BJ (cell line): ENCODE data around the gene ROBO3. TPM values are rescaled to one million over a fixed set of nuclear protein-coding genes. Genes with fewer than 3 reads are reported as not detected.

Source experiments
- CTCF ChIA-PET: fragments of 350-600 bp; formaldehyde crosslinking; extraction: SDS; loops from one replicate; lab custom pipeline; 2021; ENCODE audit warnings: antibody characterized with exemption, inconsistent platforms; lab: Yijun Ruan, JAX
- POLR2A ChIA-PET: fragments of 300-600 bp; sonication (Branson Sonifier 250); formaldehyde crosslinking; extraction: SDS; loops from one replicate; lab custom pipeline; 2021; ENCODE audit warnings: antibody characterized with exemption; lab: Charles Lee
- DNase-seq: peaks from one replicate; pipeline ENCODE4 v3.0.0-alpha.2; 2011; ENCODE audit warnings: low read depth
- H3K27me3 ChIP-seq: 2 replicates; pipeline ENCODE4 v1.6.0; 2011; ENCODE audit warnings: low read length; ENCODE audit not compliant: control insufficient read depth, insufficient read depth
- H3K36me3 ChIP-seq: 2 replicates; pipeline ENCODE4 v1.5.1; 2011; ENCODE audit warnings: low read length; ENCODE audit not compliant: control insufficient read depth, insufficient read depth
- H3K4me3 ChIP-seq: 2 replicates; pipeline ENCODE4 v1.5.1; 2011; ENCODE audit warnings: low read depth, mild to moderate bottlenecking, control low read depth, low read length
- polyA plus RNA-seq: library from polyadenylated mRNA; depleted of rRNA; stranded (reverse); fragments of >200 nt; gene quantifications from 2 replicates; pipeline ENCODE4 v1.2.3, GENCODE V29; 2011; rRNA removed
- TF ChIP-seq, protein P1 (sequence below): IDR thresholded peaks from 2 replicates; pipeline ENCODE4 v1.5.1; 2011; ENCODE audit warnings: low read depth, mild to moderate bottlenecking, control low read depth, inconsistent platforms, low read length, moderate library complexity; ENCODE audit not compliant: insufficient read depth

Gene ROBO3
- polyA plus RNA-seq, 1 experiment = 27.8 TPM

DNA sequence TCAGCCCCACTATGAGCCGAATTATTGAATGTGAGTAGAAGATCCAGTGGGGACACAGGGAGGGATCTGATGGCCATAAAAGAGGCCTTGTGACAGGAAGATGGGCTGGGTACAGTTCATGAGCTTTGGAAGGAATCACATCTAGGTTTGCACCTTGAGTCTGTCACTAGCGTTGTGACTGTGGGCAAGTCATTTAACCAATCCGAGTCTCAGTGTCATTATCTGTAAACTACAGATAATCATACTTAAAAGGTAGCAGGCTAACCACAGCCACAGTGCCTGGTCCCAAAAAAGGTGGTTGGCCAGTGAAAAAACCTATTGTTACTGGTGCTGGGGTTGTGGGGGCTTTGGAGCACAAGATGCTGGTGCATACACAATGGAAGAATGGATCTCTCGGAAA is 57.6 kb downstream of the ROBO3 start:
- H3K36me3 ChIP-seq = no peaks in the 10 kb centered on the region
- no peak overlapping the region for H3K4me3 ChIP-seq
- no peak for DNase-seq
- TF ChIP-seq, protein P1, sequence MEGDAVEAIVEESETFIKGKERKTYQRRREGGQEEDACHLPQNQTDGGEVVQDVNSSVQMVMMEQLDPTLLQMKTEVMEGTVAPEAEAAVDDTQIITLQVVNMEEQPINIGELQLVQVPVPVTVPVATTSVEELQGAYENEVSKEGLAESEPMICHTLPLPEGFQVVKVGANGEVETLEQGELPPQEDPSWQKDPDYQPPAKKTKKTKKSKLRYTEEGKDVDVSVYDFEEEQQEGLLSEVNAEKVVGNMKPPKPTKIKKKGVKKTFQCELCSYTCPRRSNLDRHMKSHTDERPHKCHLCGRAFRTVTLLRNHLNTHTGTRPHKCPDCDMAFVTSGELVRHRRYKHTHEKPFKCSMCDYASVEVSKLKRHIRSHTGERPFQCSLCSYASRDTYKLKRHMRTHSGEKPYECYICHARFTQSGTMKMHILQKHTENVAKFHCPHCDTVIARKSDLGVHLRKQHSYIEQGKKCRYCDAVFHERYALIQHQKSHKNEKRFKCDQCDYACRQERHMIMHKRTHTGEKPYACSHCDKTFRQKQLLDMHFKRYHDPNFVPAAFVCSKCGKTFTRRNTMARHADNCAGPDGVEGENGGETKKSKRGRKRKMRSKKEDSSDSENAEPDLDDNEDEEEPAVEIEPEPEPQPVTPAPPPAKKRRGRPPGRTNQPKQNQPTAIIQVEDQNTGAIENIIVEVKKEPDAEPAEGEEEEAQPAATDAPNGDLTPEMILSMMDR = no peak
- ChIA-PET POLR2A (no interaction called here), CTCF (interaction anchor here (0.9 kb wide), 1 partner anchor 12 kb away, joined by 3 read pairs; no protein-coding TSS in a partner anchor)
- no peaks in the 10 kb centered on the region for H3K27me3 ChIP-seq

DNA sequence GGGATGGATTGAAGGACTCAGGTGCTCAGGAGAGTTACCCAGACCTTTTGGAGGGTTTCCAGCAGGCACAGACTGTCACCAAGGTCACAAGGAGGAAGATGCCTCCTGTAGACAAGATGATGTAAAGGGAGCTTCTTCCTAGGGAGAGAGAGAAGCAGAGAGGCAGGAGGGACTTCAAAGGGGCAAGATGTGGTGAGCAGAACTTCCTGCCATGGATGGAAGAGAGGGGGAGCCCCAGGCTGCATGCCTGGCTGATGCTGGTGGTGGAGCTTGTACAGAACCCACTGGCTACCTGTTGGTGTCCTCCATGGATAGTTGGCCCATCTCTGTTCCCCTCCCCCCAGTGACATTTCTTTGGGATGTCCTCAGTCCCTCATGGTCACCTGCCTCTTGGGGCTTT is 58.1 kb downstream of the ROBO3 start:
- DNase-seq = no peak
- Histone ChIP-seq H3K36me3 (no peaks in the 10 kb centered on the region), H3K4me3 (no peak overlapping the region), H3K27me3 (no peaks in the 10 kb centered on the region)
- TF ChIP-seq, protein P1 = no peak
- CTCF ChIA-PET = interaction anchor here (0.9 kb wide), 1 partner anchor 11 kb away, joined by 3 read pairs; no protein-coding TSS in a partner anchor
- POLR2A ChIA-PET = no interaction called here

DNA sequence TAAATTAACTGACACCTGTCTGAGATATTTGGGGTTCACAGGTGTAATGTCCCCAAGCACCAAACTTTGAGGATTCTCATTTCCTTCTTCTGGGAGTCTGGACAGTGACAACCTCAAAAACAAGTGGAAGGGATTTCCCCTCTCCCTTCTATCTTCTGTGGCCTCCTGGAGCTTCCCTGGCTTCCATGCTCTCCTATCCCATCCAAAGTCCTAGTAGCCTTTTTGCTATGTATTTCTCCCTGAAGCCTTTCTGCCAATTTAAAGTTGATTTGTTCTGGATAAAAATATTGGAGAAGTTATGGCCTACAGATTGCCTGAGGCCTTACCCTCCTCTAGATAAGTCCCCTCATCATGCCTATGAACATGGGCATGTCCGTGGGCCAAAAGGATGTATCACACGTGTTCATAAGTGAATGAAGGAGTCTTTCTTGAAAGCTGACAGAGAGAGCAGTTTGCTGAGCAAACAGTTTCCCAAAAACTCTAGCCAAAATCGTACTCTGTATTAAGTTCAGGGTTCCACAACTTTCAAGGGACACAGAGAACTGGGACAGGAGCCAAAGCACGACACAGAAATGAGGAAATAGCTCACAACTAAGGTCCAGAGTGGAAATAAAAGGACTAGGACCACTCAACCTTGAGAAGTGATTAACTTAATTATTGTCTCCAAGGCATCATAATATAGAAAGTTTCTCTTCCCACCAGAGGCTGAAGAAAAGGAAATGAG is 63.9 kb downstream of the ROBO3 start:
- H3K4me3 ChIP-seq = no peak overlapping the region
- no peak for DNase-seq
- TF ChIP-seq, protein P1 = no peak
- ChIA-PET CTCF (no interaction called here), POLR2A (no interaction called here)
- no peaks in the 10 kb centered on the region for H3K27me3 ChIP-seq
- no peaks in the 10 kb centered on the region for H3K36me3 ChIP-seq

DNA sequence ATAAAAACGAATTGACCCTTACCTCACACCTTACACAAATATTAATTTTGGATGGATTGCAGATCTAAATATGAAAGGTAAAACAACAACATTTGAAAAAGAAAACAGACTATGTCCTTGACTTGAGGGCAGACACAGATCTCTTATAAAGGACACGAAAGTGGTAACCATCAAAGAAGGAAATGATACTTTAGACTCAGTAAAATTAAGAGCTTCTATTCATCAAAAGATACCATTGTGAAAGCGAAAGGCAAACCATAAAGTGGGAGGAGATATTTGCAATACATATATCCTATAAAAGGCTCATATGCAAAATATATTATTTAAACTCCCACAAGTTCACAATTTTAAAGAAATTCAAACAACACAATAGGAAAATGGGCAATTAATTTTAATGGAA is 65.6 kb downstream of the ROBO3 start:
- CTCF ChIA-PET = interaction anchor here (1.6 to 2.0 kb wide), 2 partner anchors 10 kb away, joined by 5 read pairs; no protein-coding TSS in a partner anchor
- POLR2A ChIA-PET = no interaction called here
- H3K27me3 ChIP-seq = no peaks in the 10 kb centered on the region

More for the DNA sequence above, 65.6 kb downstream of the ROBO3 start:
- no peak for DNase-seq
- Histone ChIP-seq H3K36me3 (no peaks in the 10 kb centered on the region), H3K4me3 (no peak overlapping the region)
- TF ChIP-seq, protein P1 = no peak

Other genes with a start within 250 kb of the ROBO3 start
- gene TBRG1, start 242.6 kb upstream of the ROBO3 start, polyA plus RNA-seq = 40.8 and 42.5 TPM in 2 replicates
- gene SIAE, start 191.7 kb upstream of the ROBO3 start, polyA plus RNA-seq = 42.1 and 43.8 TPM in 2 replicates
- gene SPA17, start 191.5 kb upstream of the ROBO3 start, polyA plus RNA-seq = 2.9 and 12.1 TPM in 2 replicates
- gene NRGN, start 125.5 kb upstream of the ROBO3 start, polyA plus RNA-seq = 0.98 and 1.6 TPM in 2 replicates
- not detected in 2 replicates for gene VSIG2, start 113.2 kb upstream of the ROBO3 start, polyA plus RNA-seq
- gene ESAM, start 103.1 kb upstream of the ROBO3 start, polyA plus RNA-seq = 0.17 and 0.18 TPM in 2 replicates
- gene MSANTD2, start 65.0 kb upstream of the ROBO3 start, polyA plus RNA-seq = 3.4 and 5.7 TPM in 2 replicates
- gene ROBO4, start 32.4 kb downstream of the ROBO3 start, polyA plus RNA-seq = 0.10 and 0.26 TPM in 2 replicates
- not detected in 2 replicates for gene HEPN1, start 53.8 kb downstream of the ROBO3 start, polyA plus RNA-seq
- gene HEPACAM, start 70.6 kb downstream of the ROBO3 start, polyA plus RNA-seq = 0.06 TPM in 1 of 2 replicates, not detected in the other
- gene CCDC15, start 88.8 kb downstream of the ROBO3 start, polyA plus RNA-seq = 0.66 and 1.3 TPM in 2 replicates
- 0.63 and 0.75 TPM in 2 replicates for gene SLC37A2, start 197.9 kb downstream of the ROBO3 start, polyA plus RNA-seq
- 15.1 and 20.6 TPM in 2 replicates for gene TMEM218, start 246.2 kb downstream of the ROBO3 start, polyA plus RNA-seq